ENCODE measurements around the gene SLC66A1. TPM values are rescaled to one million over a fixed set of nuclear protein-coding genes. Genes with fewer than 3 reads are reported as not detected.

SLC66A1 gene
- total and polyA plus RNA-seq, 9 of the 15 experiments (the other 6 are each of a cell fraction or from before 2014, with no cell fraction given), result 1.2 to 40.8 (median 18.6) TPM

- CTCF ChIA-PET (ENCODE audit: low intra/inter-chr PET ratio), result no interaction called here
- FAIRE-seq (no peak), ATAC-seq (no peak), DNase-seq (ENCODE audit: extremely low read depth in 1 of 4, low spot score in 3 of 4) (no peak)
- H2AFZ ChIP-seq (ENCODE audit: low read depth, low read length), result no peak overlapping the region
- in situ Hi-C loops (cut with MboI) (no loop called here), intact Hi-C loops (cut with micrococcal nuclease) (no loop called here)
- POLR2A ChIA-PET, result interaction anchor here (0.6 kb wide), 1 partner anchor 13 kb away, joined by 4 read pairs; no protein-coding TSS in a partner anchor
- H4K20me1 ChIP-seq (replicated peaks; ENCODE audit: control insufficient read depth, insufficient read depth, low read length), result peaks cover 3% of the 10 kb centered on the region; the same call in 1 of the 2 replicates
- peak overlapping the region in 1 of 2 experiments; percentile 50; a peak in 1 of 4 replicates for H3K9ac ChIP-seq (ENCODE audit: insufficient read depth in 1 of 2, low read depth in 2 of 2, low read length in 2 of 2)
- H3K4me2 ChIP-seq (ENCODE audit: insufficient read depth, low read length), result no peak overlapping the region
- no peaks in the 10 kb centered on the region for H3K9me1 ChIP-seq (ENCODE audit: control insufficient read depth, insufficient read depth, low read length)
- 91% methylated on average over 10 of the region's 10 CpGs for WGBS (ENCODE audit: insufficient coverage, low coverage, missing lambda C conversion rate)
- peaks cover 0 to 13% of the 10 kb centered on the region in 2 experiments; a peak in 3 of 5 replicates for H3K4me1 ChIP-seq (replicated peaks in 1 of 2; ENCODE audit: control insufficient read depth in 2 of 2, insufficient read depth in 2 of 2, low read length in 2 of 2)
- no peaks in the 10 kb centered on the region for H3K9me3 ChIP-seq (replicated peaks; ENCODE audit: control insufficient read depth, insufficient read depth, low read depth, low read length)
- H3K27ac ChIP-seq (ENCODE audit: extremely low read depth, low read depth, low read length), result no peak overlapping the region
- H3K4me3 ChIP-seq, result no peak overlapping the region
- H3K36me3 ChIP-seq (ENCODE audit: control insufficient read depth, insufficient read depth, low read length), result peaks cover 54% of the 10 kb centered on the region; the same call in 2 of the 3 replicates
- TF ChIP-seq ERF (CRISPR knock-in tag; IDR thresholded peaks at IDR 0.05) (no peak), RBM22 (IDR thresholded peaks at IDR 0.05; ENCODE audit: low read depth, low read length, poor library complexity, severe bottlenecking) (peak; percentile 59), KLF1 (tag; IDR thresholded peaks at IDR 0.05) (no peak), FOSL1 (tag; conservative IDR thresholded peaks at IDR 0.05) (no peak), BRF1 (IDR thresholded peaks at IDR 0.05; ENCODE audit: borderline replicate concordance, extremely low read depth, insufficient read length) (no peak), ARID1B (IDR thresholded peaks at IDR 0.05) (no peak), POLR2G (IDR thresholded peaks at IDR 0.05; ENCODE audit: low read depth, low read length) (0 out of 2 replicates have a peak, but pooled peaks have one; percentile 27), ZBED1 (IDR thresholded peaks at IDR 0.05) (no peak), LARP7 (IDR thresholded peaks at IDR 0.05) (no peak), SIN3B (IDR thresholded peaks at IDR 0.05; ENCODE audit: low read depth) (no peak), CHAMP1 (IDR thresholded peaks at IDR 0.05) (no peak), CTCFL (IDR thresholded peaks at IDR 0.05; ENCODE audit: borderline replicate concordance, insufficient read depth, low read depth, low read length, poor library complexity, severe bottlenecking) (no peak), FUS (optimal IDR thresholded peaks at IDR 0.05; ENCODE audit: low read depth, low read length) (no peak)
- TF ChIP-seq, protein P1, sequence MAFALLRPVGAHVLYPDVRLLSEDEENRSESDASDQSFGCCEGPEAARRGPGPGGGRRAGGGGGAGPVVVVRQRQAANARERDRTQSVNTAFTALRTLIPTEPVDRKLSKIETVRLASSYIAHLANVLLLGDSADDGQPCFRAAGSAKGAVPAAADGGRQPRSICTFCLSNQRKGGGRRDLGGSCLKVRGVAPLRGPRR (CRISPR knock-in tag; IDR thresholded peaks at IDR 0.05), result no peak
- no peaks in the 10 kb centered on the region for H3K79me2 ChIP-seq (ENCODE audit: control insufficient read depth, insufficient read depth, low read length)
- BruUV-seq (replicated peaks), result no TSS peak
- no peaks in the 10 kb centered on the region for H3K27me3 ChIP-seq (ENCODE audit: control insufficient read depth in 2 of 2, insufficient read depth in 2 of 2, low read length in 2 of 2)
These were observed 39.7 kb downstream of the SLC66A1 start for GRCh38 chr1:19351873-19352272.

Measured in K562 (cell line).